ENCODE measurements around the gene ZNF775. TPM values are rescaled to one million over a fixed set of nuclear protein-coding genes. Genes with fewer than 3 reads are reported as not detected.

ZNF775 gene
- total RNA-seq, 1 donor from 2014 or later = 4.5 TPM

GRCh38 chr7:150346922-150347321 is 32.2 kb upstream of the ZNF775 start:
- intact Hi-C loops (cut with DNase I) = no loop called here
- H3K27me3 ChIP-seq (ENCODE audit: low read depth) = peaks cover 12% of the 10 kb centered on the region
- ATAC-seq = no peak

DNA sequence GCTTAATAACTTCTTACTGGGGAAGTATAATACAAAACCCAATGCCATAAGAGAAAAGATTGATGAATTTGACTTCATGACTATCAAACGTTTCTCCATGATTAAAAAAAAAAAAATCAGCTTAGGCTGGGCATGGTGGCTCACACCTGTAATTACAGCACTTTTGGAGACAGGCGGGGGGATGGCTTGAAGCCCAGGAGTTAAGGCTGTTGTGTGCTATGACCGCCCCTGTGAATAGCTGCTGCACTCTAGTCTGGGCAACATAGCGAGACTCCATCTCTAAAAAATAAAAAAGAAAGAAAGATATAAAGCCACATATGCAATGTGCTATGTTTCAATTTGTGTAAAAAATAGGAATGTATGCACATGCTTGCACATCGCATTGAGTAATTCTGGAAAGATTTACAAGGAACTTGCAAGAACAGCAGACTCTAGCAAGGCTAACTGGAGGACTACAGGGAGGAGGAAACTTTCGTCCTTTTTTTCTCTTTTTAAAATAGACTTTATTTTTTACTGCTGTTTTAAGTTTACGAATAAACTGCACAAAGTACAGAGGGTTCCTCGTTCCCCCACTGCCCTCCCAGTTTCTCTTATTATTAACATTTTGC is 27.4 kb upstream of the ZNF775 start:
- intact Hi-C loops (cut with DNase I) = no loop called here
- TF ChIP-seq, protein P1, sequence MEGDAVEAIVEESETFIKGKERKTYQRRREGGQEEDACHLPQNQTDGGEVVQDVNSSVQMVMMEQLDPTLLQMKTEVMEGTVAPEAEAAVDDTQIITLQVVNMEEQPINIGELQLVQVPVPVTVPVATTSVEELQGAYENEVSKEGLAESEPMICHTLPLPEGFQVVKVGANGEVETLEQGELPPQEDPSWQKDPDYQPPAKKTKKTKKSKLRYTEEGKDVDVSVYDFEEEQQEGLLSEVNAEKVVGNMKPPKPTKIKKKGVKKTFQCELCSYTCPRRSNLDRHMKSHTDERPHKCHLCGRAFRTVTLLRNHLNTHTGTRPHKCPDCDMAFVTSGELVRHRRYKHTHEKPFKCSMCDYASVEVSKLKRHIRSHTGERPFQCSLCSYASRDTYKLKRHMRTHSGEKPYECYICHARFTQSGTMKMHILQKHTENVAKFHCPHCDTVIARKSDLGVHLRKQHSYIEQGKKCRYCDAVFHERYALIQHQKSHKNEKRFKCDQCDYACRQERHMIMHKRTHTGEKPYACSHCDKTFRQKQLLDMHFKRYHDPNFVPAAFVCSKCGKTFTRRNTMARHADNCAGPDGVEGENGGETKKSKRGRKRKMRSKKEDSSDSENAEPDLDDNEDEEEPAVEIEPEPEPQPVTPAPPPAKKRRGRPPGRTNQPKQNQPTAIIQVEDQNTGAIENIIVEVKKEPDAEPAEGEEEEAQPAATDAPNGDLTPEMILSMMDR (IDR thresholded peaks at IDR 0.05) = no peak
- Histone ChIP-seq H3K36me3 (no peaks in the 10 kb centered on the region), H3K4me3 (no peak overlapping the region), H3K9me3 (no peaks in the 10 kb centered on the region), H3K27ac (no peak overlapping the region), H3K27me3 (ENCODE audit: low read depth) (no peaks in the 10 kb centered on the region), H3K4me1 (peaks cover 6% of the 10 kb centered on the region)
- ATAC-seq (no peak), DNase-seq (no peak)

More at GRCh38 chr7:150346922-150347321, 32.2 kb upstream of the ZNF775 start:
- no peaks in the 10 kb centered on the region for H3K9me3 ChIP-seq
- no peak overlapping the region for H3K4me3 ChIP-seq
- no peak for DNase-seq
- TF ChIP-seq, protein P1 (IDR thresholded peaks at IDR 0.05) = no peak
- H3K36me3 ChIP-seq = no peaks in the 10 kb centered on the region
- no peaks in the 10 kb centered on the region for H3K4me1 ChIP-seq
- no peak overlapping the region for H3K27ac ChIP-seq

- intact Hi-C loops (cut with DNase I) = no loop called here
- TF ChIP-seq, protein P1 (IDR thresholded peaks at IDR 0.05) = no peak
- DNase-seq (no peak), ATAC-seq (no peak)
- Histone ChIP-seq H3K27ac (no peak overlapping the region), H3K9me3 (no peaks in the 10 kb centered on the region), H3K36me3 (no peaks in the 10 kb centered on the region), H3K4me1 (peaks cover 6% of the 10 kb centered on the region), H3K4me3 (no peak overlapping the region), H3K27me3 (ENCODE audit: low read depth) (no peaks in the 10 kb centered on the region)
These were observed 23.5 kb upstream of the ZNF775 start for GRCh38 chr7:150355666-150356059.

DNA sequence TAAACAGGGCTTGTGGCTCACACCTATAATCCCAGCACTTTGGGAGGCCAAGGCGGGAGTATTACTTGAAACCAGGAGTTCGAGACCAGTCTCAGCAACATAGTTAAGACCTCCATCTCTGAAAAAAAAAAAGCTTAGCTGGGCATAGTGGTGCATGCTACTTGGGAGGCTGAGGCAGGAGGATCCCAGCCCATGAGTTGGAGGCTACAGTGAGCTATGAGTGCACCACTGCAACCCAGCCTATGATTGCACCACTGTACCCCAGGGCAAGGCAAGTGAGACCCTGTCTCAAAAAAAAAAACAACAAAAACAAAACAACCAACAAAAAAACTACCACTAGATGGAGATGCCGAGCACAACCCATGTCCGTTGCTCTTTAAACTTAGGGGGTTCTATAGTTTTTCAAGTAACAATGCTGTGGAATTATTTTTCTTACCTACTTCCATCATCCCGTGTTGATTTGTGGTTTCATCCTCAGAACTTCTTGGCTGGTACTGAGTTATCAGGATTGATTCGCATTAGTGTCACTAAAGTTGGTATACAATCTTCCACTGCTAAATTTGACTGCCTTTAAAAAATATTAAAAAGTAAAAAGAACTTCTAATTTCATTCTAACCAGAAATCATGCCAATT is 22.7 kb upstream of the ZNF775 start:
- DNase-seq (no peak), ATAC-seq (peak; percentile 8 to 46)
- H3K4me3 ChIP-seq = no peak overlapping the region
- no peaks in the 10 kb centered on the region for H3K36me3 ChIP-seq
- TF ChIP-seq, protein P1 (IDR thresholded peaks at IDR 0.05) = peak; percentile 54
- no peaks in the 10 kb centered on the region for H3K9me3 ChIP-seq
- intact Hi-C loops (cut with DNase I) = no loop called here
- no peaks in the 10 kb centered on the region for H3K27me3 ChIP-seq (ENCODE audit: low read depth)
- peaks cover 6% of the 10 kb centered on the region for H3K4me1 ChIP-seq
- H3K27ac ChIP-seq = no peak overlapping the region

DNA sequence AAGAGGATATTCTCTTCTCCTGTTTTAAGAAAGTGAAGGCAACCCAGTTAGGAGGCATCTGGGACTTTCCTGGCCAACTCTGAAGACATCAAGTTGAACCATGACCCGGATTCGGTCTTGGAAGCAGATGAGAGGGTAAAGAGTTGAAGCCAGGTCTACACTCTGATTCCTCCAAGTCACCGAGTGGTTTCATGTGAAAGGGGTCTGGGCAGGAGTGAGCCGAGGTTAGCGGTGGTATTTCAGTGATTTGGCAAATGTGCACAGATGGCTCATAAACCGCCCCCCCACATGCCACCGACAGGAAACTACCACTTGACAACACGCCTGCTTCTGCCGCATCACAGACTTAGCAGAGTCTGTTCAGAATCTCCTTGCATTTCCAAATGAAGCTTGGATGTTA is 21.9 kb upstream of the ZNF775 start:
- Histone ChIP-seq H3K27ac (no peak overlapping the region), H3K36me3 (no peaks in the 10 kb centered on the region), H3K9me3 (no peaks in the 10 kb centered on the region), H3K27me3 (ENCODE audit: low read depth) (no peaks in the 10 kb centered on the region), H3K4me1 (peaks cover 6% of the 10 kb centered on the region), H3K4me3 (no peak overlapping the region)
- DNase-seq (no peak), ATAC-seq (peak in 1 of 2 donors; percentile 24)
- intact Hi-C loops (cut with DNase I) = no loop called here
- TF ChIP-seq, protein P1 (IDR thresholded peaks at IDR 0.05) = no peak
